NCI-H1417 (cell line): ENCODE results near the gene CEP120.
A peak's percentile ranks its signal among the peaks of the same experiment; 100 is the strongest.
"Not testable (repeated sequence)": the region's sequence is repeated elsewhere in the genome, so short reads cannot be mapped to it uniquely, and the experiment has no call there.

Source experiments
- DNase-seq, 3 experiments: peaks; one replicate each; lab custom pipeline; 2025; lab: John Stamatoyannopoulos, UW

CEP120 gene

DNA sequence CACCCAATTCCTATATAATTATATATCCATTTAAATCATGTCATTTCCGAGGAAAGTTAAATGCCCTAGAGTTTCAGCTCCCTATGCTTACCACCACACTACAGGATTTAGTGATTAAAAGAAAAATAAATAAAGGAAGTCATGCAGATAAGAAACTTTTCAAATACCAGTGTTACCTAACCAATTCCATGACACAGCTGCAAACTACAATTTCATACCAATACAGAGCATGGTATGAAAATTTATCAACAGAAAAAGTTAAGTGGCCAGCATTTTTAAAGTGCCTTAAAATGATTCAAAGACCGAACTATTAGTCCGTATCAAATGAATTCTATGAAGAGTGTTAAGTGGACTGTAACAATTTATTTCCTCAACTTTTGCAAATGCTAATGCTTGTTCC, 35.9 kb downstream of the CEP120 start:
- DNase-seq: no peak

- no peak for DNase-seq
Observed at GRCh38 chr5:123382252-123382651, 41.0 kb downstream of the CEP120 start.

DNA sequence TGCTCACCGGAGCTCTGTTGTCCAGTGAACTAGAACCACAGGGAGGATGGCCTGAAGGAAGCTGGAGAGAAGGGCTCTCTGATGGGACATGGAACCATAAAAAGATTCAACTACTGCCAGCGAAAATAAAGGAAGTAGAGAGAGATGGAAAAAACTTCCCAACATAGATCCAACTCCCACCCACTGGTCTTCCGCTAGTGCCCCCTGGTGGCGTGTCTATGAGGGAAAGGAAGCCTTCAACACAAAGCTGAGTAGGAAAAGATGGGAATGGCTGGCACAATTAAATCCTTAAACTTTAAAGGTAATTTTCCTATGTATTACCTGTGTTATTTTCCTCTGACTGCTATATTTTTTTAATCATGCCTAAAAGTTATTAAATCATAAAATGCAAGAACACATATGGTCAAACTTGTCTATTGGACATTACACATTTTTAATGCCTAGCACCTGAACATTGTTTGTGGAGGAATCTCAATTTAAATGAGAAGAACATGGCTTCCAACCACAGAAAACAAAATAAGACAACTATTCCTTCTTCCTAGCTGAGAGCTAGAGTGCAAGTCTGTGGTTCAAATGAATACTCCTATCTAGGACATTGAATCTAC, 51.5 kb downstream of the CEP120 start:
- peak in 2 of 3 experiments; percentile 34 to 46 for DNase-seq

DNA sequence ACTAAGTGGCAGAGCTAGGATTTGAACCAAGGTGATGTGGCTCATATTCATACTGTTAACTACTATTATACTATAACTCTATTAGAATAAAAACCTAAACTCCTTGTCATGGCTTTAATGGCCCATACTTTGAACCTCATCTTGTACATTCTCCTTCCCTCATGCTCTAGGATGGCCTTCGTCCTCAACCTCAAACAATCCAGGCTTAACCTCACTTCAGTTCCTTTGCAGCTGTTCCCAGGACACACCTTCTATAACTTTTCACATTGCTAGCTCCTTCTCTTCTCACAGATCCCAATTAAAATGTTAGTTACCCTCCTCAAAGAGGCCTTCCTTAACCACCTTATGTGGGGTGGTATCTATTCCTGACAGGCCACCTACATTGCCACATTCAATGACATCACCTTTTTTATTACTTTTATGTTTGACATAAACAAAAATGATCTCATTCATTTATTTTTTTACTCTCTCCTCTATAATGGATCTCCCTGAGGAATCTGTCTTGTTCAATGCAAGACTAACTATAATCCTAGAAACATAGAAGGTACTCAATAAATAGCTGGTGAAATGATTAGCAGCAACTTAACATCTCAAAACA, 53.7 kb downstream of the CEP120 start:
- no peak for DNase-seq

DNA sequence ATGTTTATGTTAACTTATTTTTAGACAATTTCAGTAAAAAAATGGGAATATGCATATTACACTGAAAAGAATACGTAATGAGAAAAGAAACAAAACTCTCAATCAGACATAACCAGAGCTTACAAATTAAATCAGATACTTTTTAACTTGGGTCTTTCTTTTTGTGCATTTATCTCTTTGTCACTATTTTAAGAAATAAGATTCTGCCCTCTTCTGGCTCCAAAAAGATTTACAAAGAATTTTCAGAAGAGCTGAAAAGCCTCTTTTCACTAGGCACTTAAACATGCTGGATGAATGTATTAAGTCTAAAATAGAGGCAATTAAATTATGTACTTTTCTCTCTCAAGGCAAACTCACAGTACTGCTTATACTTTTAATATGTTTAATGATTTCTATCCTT, 55.5 kb downstream of the CEP120 start:
- DNase-seq: peak in 2 of 3 experiments; percentile 9 to 22

DNA sequence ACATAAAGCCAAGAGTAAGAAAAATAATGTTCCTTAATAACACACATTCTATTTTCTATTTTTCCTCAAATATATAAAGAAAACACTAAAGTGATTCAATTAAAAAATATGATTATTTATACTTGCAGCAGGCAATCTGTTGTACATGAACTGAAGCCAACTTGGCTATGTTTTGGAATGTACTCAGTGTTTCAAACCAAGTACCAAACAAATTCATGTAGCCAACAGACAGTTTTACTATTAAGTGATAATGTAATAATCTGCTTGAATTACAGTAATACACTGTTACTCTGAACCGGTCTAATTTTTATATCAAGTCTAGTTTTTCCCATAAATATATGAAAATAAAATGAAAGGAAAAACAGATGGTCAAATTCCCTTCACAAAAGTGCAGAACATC, 58.0 kb downstream of the CEP120 start:
- DNase-seq: no peak

DNA sequence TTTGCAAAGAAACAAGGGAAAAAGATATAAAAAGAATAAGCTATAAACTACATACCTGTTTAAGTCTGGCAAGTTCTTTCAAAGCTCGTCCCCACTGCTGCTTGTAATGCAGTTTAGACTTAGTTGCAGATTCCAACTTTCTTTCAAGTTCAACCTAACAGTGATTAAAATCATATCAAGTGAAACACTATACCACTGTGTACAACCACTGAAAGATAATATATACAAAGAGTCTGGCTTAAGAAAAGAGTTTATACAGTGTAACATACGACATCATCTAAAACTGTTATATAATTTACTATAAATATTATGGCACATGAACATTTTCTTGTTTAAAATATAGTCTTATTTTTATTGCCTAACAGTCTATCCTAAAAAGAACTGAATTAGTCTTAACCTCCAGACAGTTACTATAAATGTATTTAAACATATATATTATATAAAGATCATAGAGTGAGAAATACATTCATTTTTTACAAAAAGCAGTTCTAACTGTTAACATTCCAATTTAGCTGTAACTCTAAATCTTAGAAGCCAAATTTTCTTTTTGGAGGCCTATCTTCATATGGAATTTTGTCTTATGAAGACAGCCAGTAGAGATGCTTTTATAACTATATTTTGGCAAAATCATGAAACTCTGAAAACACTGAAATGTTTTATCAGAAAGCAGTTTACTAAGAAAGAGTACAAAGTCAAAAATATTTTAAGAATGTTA, 58.6 kb downstream of the CEP120 start:
- DNase-seq: no peak

- DNase-seq: no peak
Observed at GRCh38 chr5:123360910-123361309, 62.3 kb downstream of the CEP120 start.

DNA sequence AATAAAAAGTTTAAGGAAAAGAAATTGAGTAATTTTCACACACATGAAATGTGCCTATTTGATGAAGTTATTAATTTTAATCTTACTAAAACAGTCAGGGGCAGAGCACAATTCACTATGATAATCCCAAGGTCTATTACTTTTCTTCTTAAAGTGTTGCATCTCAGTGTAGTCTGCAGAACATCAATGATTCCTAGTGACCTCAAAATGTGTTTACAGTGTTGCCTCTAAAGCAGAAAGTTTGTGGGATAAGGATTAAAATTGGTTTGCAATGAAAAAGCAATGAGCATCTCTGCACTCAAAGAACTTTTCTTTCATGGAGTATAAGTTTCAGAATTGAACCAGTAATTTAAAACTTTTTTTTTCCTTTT, 63.0 kb downstream of the CEP120 start:
- DNase-seq: no peak

DNA sequence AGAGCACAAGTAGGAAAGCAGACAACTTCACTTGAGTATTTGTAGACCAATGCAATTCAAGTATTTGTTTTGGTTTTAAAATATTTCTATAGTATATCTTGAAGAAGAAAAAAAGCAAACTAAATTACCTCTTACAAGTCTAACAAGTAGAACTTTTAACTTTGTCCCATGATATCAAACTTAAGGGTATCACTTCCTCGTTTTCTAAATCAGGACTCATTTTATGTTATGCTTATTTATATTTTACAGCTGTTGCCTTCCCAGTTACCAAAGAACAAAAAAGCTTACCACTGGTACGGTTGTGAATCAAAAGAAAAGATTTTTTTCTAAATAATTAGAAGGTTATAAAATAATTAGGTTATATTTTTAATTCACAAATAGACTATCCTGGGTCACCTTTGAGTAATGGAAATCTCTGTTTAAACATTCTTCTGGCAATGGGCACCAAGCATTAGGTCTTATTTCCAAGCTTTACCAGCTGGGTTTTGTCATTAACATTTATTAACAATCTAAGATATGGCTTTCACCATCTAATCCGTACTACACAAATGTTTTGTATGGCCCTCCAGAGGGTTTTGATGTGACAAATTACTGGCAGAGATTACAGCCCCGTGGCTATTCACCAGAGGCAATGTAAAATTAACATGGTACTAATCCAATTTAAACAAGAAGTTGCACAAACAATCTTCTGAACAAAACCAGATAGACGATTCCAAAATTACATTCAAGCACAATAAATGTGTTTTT, 63.6 kb downstream of the CEP120 start:
- no peak for DNase-seq

GRCh38 chr5:123358751-123359150, 64.5 kb downstream of the CEP120 start:
- DNase-seq: no peak

- DNase-seq: no peak
Observed at GRCh38 chr5:123358304-123358703, 64.9 kb downstream of the CEP120 start.

GRCh38 chr5:123351820-123352219, 71.4 kb downstream of the CEP120 start:
- no peak for DNase-seq

DNA sequence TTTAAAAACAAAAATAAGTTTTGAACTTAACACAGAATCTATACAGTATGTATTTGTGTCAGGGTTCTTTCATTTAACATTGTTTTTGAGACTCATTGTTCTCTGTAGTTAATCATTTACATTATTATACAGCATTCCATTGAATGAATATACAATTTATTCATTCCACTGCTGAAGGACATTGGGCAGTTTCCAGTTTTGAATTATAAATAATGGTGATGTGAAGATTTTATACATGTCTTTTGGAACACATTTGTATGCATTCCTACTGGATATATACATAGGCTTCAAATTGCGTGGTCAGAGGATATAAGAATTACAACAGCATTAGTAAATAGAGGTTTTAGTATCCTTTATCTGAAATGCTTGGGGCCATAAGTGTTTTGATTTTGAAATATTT, 72.0 kb downstream of the CEP120 start:
- DNase-seq: no peak

GRCh38 chr5:123350742-123351141, 72.5 kb downstream of the CEP120 start:
- no peak for DNase-seq

DNA sequence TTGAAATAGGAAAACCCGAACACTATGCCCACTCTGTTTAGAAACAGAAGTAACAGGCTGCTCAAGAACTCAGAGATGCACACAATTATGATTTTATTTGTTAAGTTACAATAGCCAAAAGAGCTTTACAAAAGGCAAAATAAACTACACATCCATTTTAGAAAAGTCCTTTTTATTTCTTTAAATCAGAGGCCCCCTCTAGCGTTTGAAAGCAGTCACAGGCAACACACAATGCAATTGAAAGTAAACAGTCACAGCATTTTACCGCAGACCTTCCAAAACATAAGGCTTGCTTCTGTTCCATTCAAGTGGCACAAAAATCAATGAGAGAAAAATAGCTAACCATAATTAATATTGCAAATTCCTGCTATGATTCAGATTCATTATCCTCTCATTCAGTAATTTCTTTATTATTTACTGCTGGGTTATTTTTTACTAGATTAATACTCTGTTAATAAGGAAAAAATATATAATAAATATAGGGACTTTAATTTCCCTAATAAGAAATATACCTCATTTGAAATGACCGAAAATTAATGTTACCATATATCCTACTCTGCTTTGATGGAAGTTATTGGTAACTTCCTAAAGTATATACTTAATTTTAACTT, 78.3 kb downstream of the CEP120 start:
- peak in 2 of 3 experiments; percentile 45 to 51 for DNase-seq

- DNase-seq: no peak
Observed at GRCh38 chr5:123340928-123341327, 82.3 kb downstream of the CEP120 start.

DNA sequence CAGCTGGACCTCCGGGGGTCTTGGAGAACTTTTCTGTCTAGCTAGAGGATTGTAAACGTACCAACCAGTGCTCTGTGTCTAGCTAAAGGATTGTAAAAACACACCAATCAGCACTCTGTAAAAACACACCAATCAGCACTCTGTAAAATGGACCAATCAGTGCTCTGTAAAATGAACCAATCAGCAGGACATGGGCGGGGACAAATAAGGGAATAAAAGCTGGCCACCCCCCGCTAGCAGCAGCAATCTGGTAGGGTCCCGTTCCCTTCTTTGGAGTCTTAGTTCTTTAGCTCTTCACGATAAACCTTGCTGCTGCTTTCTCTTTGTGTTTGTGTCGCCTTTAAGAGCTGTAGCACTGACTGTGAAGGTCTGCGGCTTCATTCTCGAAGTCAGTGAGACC, 114.8 kb downstream of the CEP120 start:
- not testable (repeated sequence) for DNase-seq

DNA sequence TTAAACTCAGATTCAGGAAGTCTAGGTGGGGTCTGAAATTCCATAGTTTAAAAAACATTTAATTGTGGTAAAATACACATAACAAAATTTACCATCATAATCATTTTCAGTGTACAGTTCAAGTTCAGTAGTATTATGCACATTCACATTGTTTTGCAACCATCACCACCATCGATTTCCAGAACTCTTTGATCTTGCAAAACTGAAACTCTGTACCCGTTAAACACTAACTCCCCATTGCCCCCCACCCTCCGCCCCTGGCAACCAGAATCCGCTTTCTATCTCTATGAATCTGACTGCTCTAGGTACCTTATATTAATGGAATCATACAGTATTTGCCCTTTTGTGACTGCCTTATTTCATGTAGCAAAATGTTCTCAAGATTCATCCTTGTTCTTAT, 117.5 kb downstream of the CEP120 start:
- DNase-seq: no peak

DNA sequence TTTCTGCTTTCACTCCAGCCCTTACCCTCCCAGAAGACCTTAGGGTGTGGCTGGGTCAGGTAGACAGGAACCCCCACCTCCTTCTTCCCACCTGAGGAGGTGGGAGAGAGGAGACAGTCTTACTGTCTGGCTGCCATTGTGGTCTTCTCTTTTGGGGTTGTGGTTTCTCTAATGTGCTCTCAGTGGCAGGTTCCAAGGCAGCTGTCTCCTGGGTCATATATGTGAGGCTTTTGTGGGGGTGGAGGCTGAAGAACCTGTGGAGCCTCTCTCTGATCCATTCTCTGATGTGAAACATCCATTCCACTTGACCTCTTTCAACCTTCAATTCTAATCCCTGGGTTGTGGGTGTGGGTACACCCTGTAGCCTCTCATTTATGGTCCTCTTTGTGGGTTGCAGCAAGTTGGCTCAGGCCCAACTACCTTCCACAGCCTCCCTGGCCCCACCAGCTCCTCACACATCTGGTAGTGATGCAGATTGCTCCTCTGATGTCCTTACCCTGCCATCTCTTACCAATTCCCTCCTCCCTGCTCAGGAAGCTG, 118.4 kb downstream of the CEP120 start:
- DNase-seq: no peak

- no peak for DNase-seq
Observed at GRCh38 chr5:123303802-123304201, 119.4 kb downstream of the CEP120 start.

GRCh38 chr5:123300266-123300665, 122.9 kb downstream of the CEP120 start:
- DNase-seq: no peak
